GM18511 (cell line): ENCODE results near the gene RSRC2.
"Not testable (repeated sequence)": the region's sequence is repeated elsewhere in the genome, so short reads cannot be mapped to it uniquely, and the experiment has no call there.

Experiments used
- ATAC-seq: cut with Tn5 transposase; IDR thresholded peaks from one replicate; pipeline ENCODE4 v1.9.1; 2021; ENCODE audit warnings: mild to moderate bottlenecking, moderate library complexity; ENCODE audit not compliant: unreplicated experiment

The RSRC2 gene

GRCh38 chr12:122526683-122527477 is at the start of gene RSRC2, which contains the start of gene KNTC1:
TSS of gene RSRC2 (minus strand) at chr12:122526936. CDS start at chr12:122526853, 83 bp downstream.
TSS of gene KNTC1 (plus strand) at chr12:122527249. CDS start at chr12:122530064, 2,815 bp downstream.
- ATAC-seq = peak; percentile 93

- no peak for ATAC-seq
Observed at GRCh38 chr12:122571821-122572220, 45.1 kb upstream of the RSRC2 start.

- ATAC-seq = not testable (repeated sequence)
Observed at GRCh38 chr12:122570006-122570405, 43.3 kb upstream of the RSRC2 start.

GRCh38 chr12:122569288-122569687 is 42.6 kb upstream of the RSRC2 start:
- no peak for ATAC-seq

GRCh38 chr12:122566816-122567215 is 40.1 kb upstream of the RSRC2 start:
- ATAC-seq = not testable (repeated sequence)

GRCh38 chr12:122563361-122563760 is 36.6 kb upstream of the RSRC2 start:
- no peak for ATAC-seq

- no peak for ATAC-seq
Observed at GRCh38 chr12:122560138-122560537, 33.4 kb upstream of the RSRC2 start.

- ATAC-seq = peak; percentile 65
Observed at GRCh38 chr12:122558745-122559641, 32.3 kb upstream of the RSRC2 start.

GRCh38 chr12:122547330-122547729 is 20.6 kb upstream of the RSRC2 start:
- ATAC-seq = no peak

GRCh38 chr12:122545855-122546254 is 19.1 kb upstream of the RSRC2 start:
- peak; percentile 74 for ATAC-seq

GRCh38 chr12:122544537-122544936 is 17.8 kb upstream of the RSRC2 start:
- no peak for ATAC-seq

GRCh38 chr12:122538496-122538895 is 11.8 kb upstream of the RSRC2 start:
- no peak for ATAC-seq

GRCh38 chr12:122537021-122537420 is 10.3 kb upstream of the RSRC2 start:
- ATAC-seq = no peak

- ATAC-seq = no peak
Observed at GRCh38 chr12:122533856-122534255, 7.1 kb upstream of the RSRC2 start.

GRCh38 chr12:122528992-122529391 is 2.3 kb upstream of the RSRC2 start:
- ATAC-seq = no peak

- no peak for ATAC-seq
Observed at GRCh38 chr12:122528582-122528981, 1.8 kb upstream of the RSRC2 start.

GRCh38 chr12:122527478-122527944 is 775 bp upstream of the RSRC2 start:
- ATAC-seq = no peak

GRCh38 chr12:122523846-122524718 is 2.7 kb downstream of the RSRC2 start:
- no peak for ATAC-seq

GRCh38 chr12:122523280-122523679 is 3.5 kb downstream of the RSRC2 start:
- ATAC-seq = no peak

- ATAC-seq = no peak
Observed at GRCh38 chr12:122520676-122521075, 6.1 kb downstream of the RSRC2 start.

GRCh38 chr12:122519418-122519817 is 7.3 kb downstream of the RSRC2 start:
- ATAC-seq = no peak
